GM23338 (cell line): ENCODE data around the gene TP53BP2. TPM values are rescaled to one million over a fixed set of nuclear protein-coding genes. Genes with fewer than 3 reads are reported as not detected.

Source experiments
- ATAC-seq: fragments of 200-7000 bp; cut with Tn5 transposase; 3 replicates; pipeline ENCODE4 v1.9.1; 2020
- DNase-seq: peaks from one replicate; pipeline ENCODE4 v3.0.0-alpha.2; 2015; ENCODE audit warnings: low spot score
- H2AFZ ChIP-seq: fragments of 200-600 bp; sonication (generic); 2 replicates; pipeline ENCODE4 v1.8.0; 2016; ENCODE audit warnings: antibody characterized with exemption, mild to moderate bottlenecking, moderate library complexity
- H3F3A ChIP-seq: fragments of 200-600 bp; sonication (generic); replicated peaks from 2 replicates; pipeline ENCODE4 v1.8.0; 2017; ENCODE audit warnings: antibody characterized with exemption, mixed run types, low read depth
- H3K27ac ChIP-seq: fragments of 200-600 bp; sonication (generic); 2 replicates; pipeline ENCODE4 v1.6.1; 2016; ENCODE audit warnings: low read depth
- H3K27me3 ChIP-seq: fragments of 200-600 bp; sonication (generic); 2 replicates; pipeline ENCODE4 v1.8.0; 2016; ENCODE audit warnings: mild to moderate bottlenecking, mixed run types, moderate library complexity; ENCODE audit not compliant: insufficient read depth
- H3K36me3 ChIP-seq: fragments of 200-600 bp; sonication (generic); 2 replicates; pipeline ENCODE4 v1.8.0; 2016; ENCODE audit warnings: mild to moderate bottlenecking; ENCODE audit not compliant: insufficient read depth
- H3K4me1 ChIP-seq: fragments of 200-600 bp; sonication (generic); 2 replicates; pipeline ENCODE4 v1.8.0; 2016; ENCODE audit warnings: mild to moderate bottlenecking, moderate library complexity; ENCODE audit not compliant: insufficient read depth
- H3K4me2 ChIP-seq: fragments of 200-600 bp; sonication (generic); 2 replicates; pipeline ENCODE4 v1.7.1; 2017; ENCODE audit warnings: mixed run types
- H3K4me3 ChIP-seq: fragments of 200-600 bp; sonication (generic); 2 replicates; pipeline ENCODE4 v1.6.1; 2016; ENCODE audit warnings: mixed run types
- H3K79me2 ChIP-seq: fragments of 200-600 bp; sonication (generic); replicated peaks from 2 replicates; pipeline ENCODE4 v1.8.0; 2017; ENCODE audit warnings: mild to moderate bottlenecking; ENCODE audit not compliant: insufficient read depth
- H3K9me2 ChIP-seq: fragments of 200-600 bp; sonication (generic); 2 replicates; pipeline ENCODE4 v1.8.0; 2017; ENCODE audit not compliant: insufficient read depth
- H4K20me1 ChIP-seq: fragments of 200-600 bp; sonication (generic); replicated peaks from 2 replicates; pipeline ENCODE4 v1.8.0; 2017; ENCODE audit warnings: mild to moderate bottlenecking; ENCODE audit not compliant: insufficient read depth
- H3K27ac Mint-ChIP-seq: 2 replicates; pipeline ENCODE4 v1.8.0; 2020; ENCODE audit warnings: inconsistent platforms, mild to moderate bottlenecking, moderate library complexity, mixed read lengths
- H3K27me3 Mint-ChIP-seq: 3 replicates; pipeline ENCODE4 v1.8.0; 2022; ENCODE audit warnings: low read depth, mild to moderate bottlenecking, moderate library complexity, mixed read lengths, inconsistent platforms; ENCODE audit not compliant: insufficient read depth, poor library complexity
- H3K36me3 Mint-ChIP-seq: 3 replicates; pipeline ENCODE4 v1.8.0; 2021; ENCODE audit warnings: low read depth, mild to moderate bottlenecking, inconsistent platforms, moderate library complexity, mixed read lengths
- H3K4me1 Mint-ChIP-seq: 3 replicates; pipeline ENCODE4 v1.8.0; 2020; ENCODE audit warnings: mild to moderate bottlenecking, inconsistent platforms, mixed read lengths
- H3K4me3 Mint-ChIP-seq: 3 replicates; pipeline ENCODE4 v1.8.0; 2021; ENCODE audit warnings: moderate library complexity, mild to moderate bottlenecking, inconsistent platforms, mixed read lengths
- H3K9me3 Mint-ChIP-seq: 3 replicates; pipeline ENCODE4 v1.8.0; 2020; ENCODE audit warnings: moderate library complexity, mild to moderate bottlenecking, inconsistent platforms, mixed read lengths
- CREB1 ChIP-seq: fragments of 250-450 bp; sonication (Bioruptor Pico); IDR thresholded peaks from 2 replicates; pipeline ENCODE4 v1.5.0; 2020; ENCODE audit warnings: low read depth, mild to moderate bottlenecking, moderate library complexity
- EZH2 ChIP-seq: fragments of 200-600 bp; sonication (generic); IDR thresholded peaks from one replicate; pipeline ENCODE4 v1.8.0; 2017; ENCODE audit warnings: antibody characterized with exemption, mild to moderate bottlenecking, low read depth; ENCODE audit not compliant: unreplicated experiment
- JUNB ChIP-seq: IDR thresholded peaks from one replicate; pipeline ENCODE4 v1.6.1; 2016; ENCODE audit warnings: antibody characterized with exemption; ENCODE audit not compliant: unreplicated experiment
- NANOG ChIP-seq: IDR thresholded peaks from 2 replicates; pipeline ENCODE4 v1.6.1; 2016; ENCODE audit warnings: antibody characterized with exemption, borderline replicate concordance
- POLR2AphosphoS5 ChIP-seq: IDR thresholded peaks from 2 replicates; pipeline ENCODE4 v1.6.1; 2016; ENCODE audit warnings: antibody characterized with exemption, low read depth
- REST ChIP-seq: IDR thresholded peaks from one replicate; pipeline ENCODE4 v1.6.1; 2018; ENCODE audit warnings: antibody characterized with exemption; ENCODE audit not compliant: unreplicated experiment
- STAT1 ChIP-seq: IDR thresholded peaks from one replicate; pipeline ENCODE4 v1.6.1; 2016; ENCODE audit warnings: antibody characterized with exemption; ENCODE audit not compliant: unreplicated experiment
- ZNF114 ChIP-seq: fragments of 250-450 bp; sonication (Bioruptor Pico); IDR thresholded peaks from 2 replicates; pipeline ENCODE4 v1.5.0; 2020; ENCODE audit warnings: mild to moderate bottlenecking, moderate library complexity
- ZNF462 ChIP-seq: fragments of 250-450 bp; sonication (Bioruptor Pico); IDR thresholded peaks from 2 replicates; pipeline ENCODE4 v1.5.0; 2020; ENCODE audit warnings: mild to moderate bottlenecking, moderate library complexity
- polyA plus RNA-seq: library from polyadenylated mRNA; unstranded; fragments of >200 nt; fragmentation: Nextera tagmentation; extraction: Ambion mirVana; gene quantifications from 2 replicates; pipeline ENCODE4 v1.2.1, GENCODE V29; 2016
- total RNA-seq: library from RNA; depleted of rRNA; stranded (reverse); fragments of >200 nt; shearing (Covaris generic); gene quantifications from 2 replicates; pipeline ENCODE4 v1.2.3, GENCODE V29; 2014
- TF ChIP-seq, protein P1 (sequence below): IDR thresholded peaks from 2 replicates; pipeline ENCODE4 v1.6.1; 2016; ENCODE audit warnings: antibody characterized with exemption

The TP53BP2 gene
- total and polyA plus RNA-seq, 2 experiments from 2014 or later: 10.1 to 32.9 TPM

- Histone ChIP-seq H3K9me2 (no peaks in the 10 kb centered on the region), H3K4me1 (no peaks in the 10 kb centered on the region), H2AFZ (no peak overlapping the region), H3K4me3 (no peak overlapping the region), H4K20me1 (no peaks in the 10 kb centered on the region), H3K79me2 (no peaks in the 10 kb centered on the region; the same call in 1 of the 2 replicates), H3K27me3 (no peaks in the 10 kb centered on the region), H3K36me3 (peaks cover 43% of the 10 kb centered on the region; the same call in 1 of the 2 replicates), H3F3A (no peaks in the 10 kb centered on the region), H3K4me2 (no peak overlapping the region), H3K27ac (no peak overlapping the region)
- Mint-ChIP-seq H3K36me3 (peaks cover 78% of the 10 kb centered on the region), H3K27me3 (peaks cover 2% of the 10 kb centered on the region), H3K9me3 (peaks cover under 1% of the 10 kb centered on the region; the same call in 1 of the 3 replicates), H3K4me1 (peaks cover 3% of the 10 kb centered on the region), H3K27ac (no peak overlapping the region), H3K4me3 (no peak overlapping the region)
- ATAC-seq (no peak), DNase-seq (no peak)
- no peak for TF ChIP-seq JUNB
These were observed 43.7 kb downstream of the TP53BP2 start for GRCh38 chr1:223802032-223802431.

DNA sequence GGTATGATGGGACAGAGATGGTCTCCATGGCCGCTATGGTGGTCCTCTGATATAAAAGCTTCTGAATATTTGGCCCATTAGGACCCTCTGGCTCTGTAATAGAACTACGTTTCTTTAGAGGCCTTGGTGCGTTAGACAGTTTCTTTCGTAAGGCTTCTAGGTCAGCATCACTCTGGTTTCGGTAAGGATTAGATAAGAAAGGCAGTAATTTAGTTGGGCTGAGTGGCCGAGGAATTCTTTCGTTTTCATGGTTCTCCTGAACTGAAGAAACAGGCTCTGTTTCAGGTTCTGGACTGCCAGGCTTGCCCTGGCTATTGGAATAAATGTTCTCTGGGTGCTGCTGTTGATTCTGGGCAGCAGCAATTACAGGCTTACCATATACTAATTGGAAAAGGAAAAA, 49.5 kb downstream of the TP53BP2 start:
- ATAC-seq (no peak), DNase-seq (no peak)
- H3K4me3 ChIP-seq: no peak overlapping the region
- 0 out of 2 replicates have a peak, but pooled peaks cover 3% of the 10 kb centered on the region for H3K79me2 ChIP-seq
- no peaks in the 10 kb centered on the region for H3K27me3 ChIP-seq
- H3K27ac Mint-ChIP-seq: no peak overlapping the region
- H3K36me3 Mint-ChIP-seq: peaks cover 53% of the 10 kb centered on the region
- H4K20me1 ChIP-seq: 0 out of 2 replicates have a peak, but pooled peaks cover 10% of the 10 kb centered on the region
- no peaks in the 10 kb centered on the region for H3K9me2 ChIP-seq
- no peak overlapping the region for H3K4me2 ChIP-seq
- H3F3A ChIP-seq: no peaks in the 10 kb centered on the region
- no peaks in the 10 kb centered on the region for H3K4me1 ChIP-seq
- no peak overlapping the region for H3K4me3 Mint-ChIP-seq
- H3K36me3 ChIP-seq: peaks cover 22% of the 10 kb centered on the region; the same call in 1 of the 2 replicates
- no peaks in the 10 kb centered on the region for H3K4me1 Mint-ChIP-seq
- H3K9me3 Mint-ChIP-seq: no peaks in the 10 kb centered on the region
- no peak overlapping the region for H3K27ac ChIP-seq
- no peak overlapping the region for H2AFZ ChIP-seq
- H3K27me3 Mint-ChIP-seq: peaks cover 3% of the 10 kb centered on the region
- TF ChIP-seq POLR2AphosphoS5 (no peak), JUNB (no peak), ZNF114 (CRISPR knock-in tag) (no peak), CREB1 (CRISPR knock-in tag) (no peak), STAT1 (no peak), EZH2 (no peak), ZNF462 (CRISPR knock-in tag) (no peak), NANOG (no peak), REST (no peak)
- TF ChIP-seq, protein P1, sequence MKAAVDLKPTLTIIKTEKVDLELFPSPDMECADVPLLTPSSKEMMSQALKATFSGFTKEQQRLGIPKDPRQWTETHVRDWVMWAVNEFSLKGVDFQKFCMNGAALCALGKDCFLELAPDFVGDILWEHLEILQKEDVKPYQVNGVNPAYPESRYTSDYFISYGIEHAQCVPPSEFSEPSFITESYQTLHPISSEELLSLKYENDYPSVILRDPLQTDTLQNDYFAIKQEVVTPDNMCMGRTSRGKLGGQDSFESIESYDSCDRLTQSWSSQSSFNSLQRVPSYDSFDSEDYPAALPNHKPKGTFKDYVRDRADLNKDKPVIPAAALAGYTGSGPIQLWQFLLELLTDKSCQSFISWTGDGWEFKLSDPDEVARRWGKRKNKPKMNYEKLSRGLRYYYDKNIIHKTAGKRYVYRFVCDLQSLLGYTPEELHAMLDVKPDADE: no peak
